Measurements from ENCODE around the gene FGFRL1. TPM values are rescaled to one million over a fixed set of nuclear protein-coding genes. Genes with fewer than 3 reads are reported as not detected.

FGFRL1 gene
- total RNA-seq, 1 experiment from 2014 or later: 30.4 TPM

DNA sequence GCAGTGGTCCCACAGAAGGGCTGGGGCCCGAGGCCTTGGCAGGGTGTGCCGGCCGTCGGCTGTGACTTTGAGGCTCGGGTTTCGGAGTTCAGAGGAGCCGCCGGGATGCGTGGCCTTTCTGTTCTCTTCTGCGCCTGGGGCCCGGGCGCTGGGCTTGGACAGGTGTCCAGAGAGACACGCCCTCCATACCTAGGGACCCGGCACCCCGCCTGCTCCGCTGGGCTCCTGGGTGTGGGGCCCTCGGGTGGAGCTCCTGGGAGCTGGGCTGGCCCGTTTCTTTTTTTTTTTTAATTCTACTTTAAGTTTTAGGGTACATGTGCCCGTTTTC, 11.3 kb downstream of the FGFRL1 start:
- H3K27me3 ChIP-seq (replicated peaks; ENCODE audit: insufficient read depth, low read depth, low read length, poor library complexity): no peaks in the 10 kb centered on the region
- BruUV-seq (replicated peaks): no TSS peak
- intact Hi-C loops (cut with micrococcal nuclease; ENCODE audit: unreplicated experiment): no loop called here
- H3K4me1 ChIP-seq (ENCODE audit: insufficient read depth, low read length, poor library complexity, severe bottlenecking): peaks cover 7% of the 10 kb centered on the region
- H3K9me3 ChIP-seq (ENCODE audit: low read depth, low read length, poor library complexity, severe bottlenecking): no peaks in the 10 kb centered on the region
- no peak overlapping the region for H3K27ac ChIP-seq (ENCODE audit: low read depth, low read length, poor library complexity, severe bottlenecking)
- ChIA-PET POLR2A (ENCODE audit: low non-redundant PET) (no interaction called here), CTCF (no interaction called here)
- DNase-seq (ENCODE audit: low spot score): no peak
- TF ChIP-seq EZH2 (IDR thresholded peaks at IDR 0.05; ENCODE audit: borderline replicate concordance, low read depth, low read length, poor library complexity, severe bottlenecking): no peak
- TF ChIP-seq, protein P1, sequence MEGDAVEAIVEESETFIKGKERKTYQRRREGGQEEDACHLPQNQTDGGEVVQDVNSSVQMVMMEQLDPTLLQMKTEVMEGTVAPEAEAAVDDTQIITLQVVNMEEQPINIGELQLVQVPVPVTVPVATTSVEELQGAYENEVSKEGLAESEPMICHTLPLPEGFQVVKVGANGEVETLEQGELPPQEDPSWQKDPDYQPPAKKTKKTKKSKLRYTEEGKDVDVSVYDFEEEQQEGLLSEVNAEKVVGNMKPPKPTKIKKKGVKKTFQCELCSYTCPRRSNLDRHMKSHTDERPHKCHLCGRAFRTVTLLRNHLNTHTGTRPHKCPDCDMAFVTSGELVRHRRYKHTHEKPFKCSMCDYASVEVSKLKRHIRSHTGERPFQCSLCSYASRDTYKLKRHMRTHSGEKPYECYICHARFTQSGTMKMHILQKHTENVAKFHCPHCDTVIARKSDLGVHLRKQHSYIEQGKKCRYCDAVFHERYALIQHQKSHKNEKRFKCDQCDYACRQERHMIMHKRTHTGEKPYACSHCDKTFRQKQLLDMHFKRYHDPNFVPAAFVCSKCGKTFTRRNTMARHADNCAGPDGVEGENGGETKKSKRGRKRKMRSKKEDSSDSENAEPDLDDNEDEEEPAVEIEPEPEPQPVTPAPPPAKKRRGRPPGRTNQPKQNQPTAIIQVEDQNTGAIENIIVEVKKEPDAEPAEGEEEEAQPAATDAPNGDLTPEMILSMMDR (conservative IDR thresholded peaks at IDR 0.05; ENCODE audit: low read depth, low read length): no peak
- peaks cover 6% of the 10 kb centered on the region for H3K36me3 ChIP-seq (ENCODE audit: insufficient read depth, low read length, poor library complexity, severe bottlenecking)
- no peak overlapping the region for H3K4me3 ChIP-seq (ENCODE audit: low read depth, low read length, poor library complexity, severe bottlenecking)

GRCh38 chr4:1023075-1023640, 11.7 kb downstream of the FGFRL1 start:
- ChIA-PET CTCF (no interaction called here), POLR2A (ENCODE audit: low non-redundant PET) (no interaction called here)
- Histone ChIP-seq H3K4me3 (ENCODE audit: low read depth, low read length, poor library complexity, severe bottlenecking) (no peak overlapping the region), H3K27ac (ENCODE audit: low read depth, low read length, poor library complexity, severe bottlenecking) (no peak overlapping the region), H3K36me3 (ENCODE audit: insufficient read depth, low read length, poor library complexity, severe bottlenecking) (peaks cover 6% of the 10 kb centered on the region), H3K9me3 (ENCODE audit: low read depth, low read length, poor library complexity, severe bottlenecking) (no peaks in the 10 kb centered on the region), H3K4me1 (ENCODE audit: insufficient read depth, low read length, poor library complexity, severe bottlenecking) (peaks cover 7% of the 10 kb centered on the region), H3K27me3 (replicated peaks; ENCODE audit: insufficient read depth, low read depth, low read length, poor library complexity) (no peaks in the 10 kb centered on the region)
- DNase-seq (ENCODE audit: low spot score): no peak
- TF ChIP-seq, protein P1 (conservative IDR thresholded peaks at IDR 0.05; ENCODE audit: low read depth, low read length): no peak
- no peak for TF ChIP-seq EZH2 (IDR thresholded peaks at IDR 0.05; ENCODE audit: borderline replicate concordance, low read depth, low read length, poor library complexity, severe bottlenecking)
- intact Hi-C loops (cut with micrococcal nuclease; ENCODE audit: unreplicated experiment): no loop called here
- no TSS peak for BruUV-seq (replicated peaks)

- ChIA-PET CTCF (no interaction called here), POLR2A (ENCODE audit: low non-redundant PET) (no interaction called here)
- TF ChIP-seq EZH2 (IDR thresholded peaks at IDR 0.05; ENCODE audit: borderline replicate concordance, low read depth, low read length, poor library complexity, severe bottlenecking): no peak
- TF ChIP-seq, protein P1 (conservative IDR thresholded peaks at IDR 0.05; ENCODE audit: low read depth, low read length): no peak
- H3K4me1 ChIP-seq (ENCODE audit: insufficient read depth, low read length, poor library complexity, severe bottlenecking): peaks cover 7% of the 10 kb centered on the region
- no peak overlapping the region for H3K27ac ChIP-seq (ENCODE audit: low read depth, low read length, poor library complexity, severe bottlenecking)
- H3K27me3 ChIP-seq (replicated peaks; ENCODE audit: insufficient read depth, low read depth, low read length, poor library complexity): no peaks in the 10 kb centered on the region
- TSS peak; percentile 24 for BruUV-seq (replicated peaks)
- H3K4me3 ChIP-seq (ENCODE audit: low read depth, low read length, poor library complexity, severe bottlenecking): no peak overlapping the region
- peaks cover 6% of the 10 kb centered on the region for H3K36me3 ChIP-seq (ENCODE audit: insufficient read depth, low read length, poor library complexity, severe bottlenecking)
- intact Hi-C loops (cut with micrococcal nuclease; ENCODE audit: unreplicated experiment): no loop called here
- DNase-seq (ENCODE audit: low spot score): no peak
- no peaks in the 10 kb centered on the region for H3K9me3 ChIP-seq (ENCODE audit: low read depth, low read length, poor library complexity, severe bottlenecking)
These were observed 12.7 kb downstream of the FGFRL1 start for GRCh38 chr4:1023895-1024740.
